NT2/D1 (cell line): ENCODE data around the gene ZNF682.
A peak's percentile ranks its signal among the peaks of the same experiment; 100 is the strongest.
"Not testable (repeated sequence)": the region's sequence is repeated elsewhere in the genome, so short reads cannot be mapped to it uniquely, and the experiment has no call there.

Experiments used
- DNase-seq: peaks from one replicate; pipeline ENCODE4 v3.0.0-alpha.2; 2011; ENCODE audit warnings: low read depth, low spot score
- H3K27me3 ChIP-seq: 2 replicates; pipeline ENCODE4 v1.6.0; 2011; ENCODE audit warnings: mild to moderate bottlenecking; ENCODE audit not compliant: insufficient read length, insufficient read depth
- H3K36me3 ChIP-seq: 2 replicates; pipeline ENCODE4 v1.6.1; 2011; ENCODE audit warnings: mild to moderate bottlenecking, low read length, mixed read lengths; ENCODE audit not compliant: insufficient read depth, insufficient read length
- H3K4me1 ChIP-seq: 2 replicates; pipeline ENCODE4 v1.5.1; 2011; ENCODE audit not compliant: insufficient read depth, insufficient read length
- H3K4me3 ChIP-seq: 2 replicates; pipeline ENCODE4 v1.5.1; 2011; ENCODE audit warnings: low read depth; ENCODE audit not compliant: insufficient read length
- H3K9ac ChIP-seq: 2 replicates; pipeline ENCODE4 v1.6.0; 2011; ENCODE audit warnings: low read depth; ENCODE audit not compliant: insufficient read length
- H3K9me3 ChIP-seq: 2 replicates; pipeline ENCODE4 v1.5.1; 2011; ENCODE audit warnings: mild to moderate bottlenecking, low read length; ENCODE audit not compliant: insufficient read depth
- SUZ12 ChIP-seq: IDR thresholded peaks from 2 replicates; pipeline ENCODE4 v1.6.1; 2011; ENCODE audit not compliant: insufficient read length, insufficient read depth; ENCODE audit errors: extremely low read depth
- YY1 ChIP-seq: IDR thresholded peaks from 2 replicates; pipeline ENCODE4 v1.6.1; 2011; ENCODE audit not compliant: insufficient read length, insufficient read depth
- ZNF274 ChIP-seq: IDR thresholded peaks from 2 replicates; pipeline ENCODE4 v1.6.1; 2011; ENCODE audit warnings: mild to moderate bottlenecking, low read depth, low read length

The ZNF682 gene

GRCh38 chr19:20072936-20073335 is 33.6 kb upstream of the ZNF682 start:
- TF ChIP-seq SUZ12 (no peak), YY1 (no peak), ZNF274 (no peak)
- no peaks in the 10 kb centered on the region for H3K4me1 ChIP-seq
- no peaks in the 10 kb centered on the region for H3K9me3 ChIP-seq

GRCh38 chr19:20070691-20071090 is 31.4 kb upstream of the ZNF682 start:
- Histone ChIP-seq H3K4me3 (no peak overlapping the region), H3K36me3 (no peaks in the 10 kb centered on the region), H3K9ac (no peak overlapping the region), H3K9me3 (peaks cover 18% of the 10 kb centered on the region), H3K27me3 (no peaks in the 10 kb centered on the region), H3K4me1 (peaks cover 4% of the 10 kb centered on the region)
- TF ChIP-seq SUZ12: no peak
- no peak for TF ChIP-seq ZNF274
- TF ChIP-seq YY1: no peak
- no peak for DNase-seq

More at GRCh38 chr19:20072936-20073335, 33.6 kb upstream of the ZNF682 start:
- no peak overlapping the region for H3K4me3 ChIP-seq
- H3K36me3 ChIP-seq: no peaks in the 10 kb centered on the region
- no peaks in the 10 kb centered on the region for H3K27me3 ChIP-seq
- DNase-seq: no peak
- no peak overlapping the region for H3K9ac ChIP-seq

- not testable (repeated sequence) for H3K27me3 ChIP-seq, DNase-seq, H3K4me3 ChIP-seq, H3K4me1 ChIP-seq, H3K36me3 ChIP-seq
- Histone ChIP-seq H3K9me3 (peaks cover 26% of the 10 kb centered on the region), H3K9ac (peak overlapping the region; percentile 47)
Observed at GRCh38 chr19:20068559-20068958, 29.3 kb upstream of the ZNF682 start.

GRCh38 chr19:20067943-20068342 is 28.6 kb upstream of the ZNF682 start:
- Histone ChIP-seq H3K4me3 (no peak overlapping the region), H3K9me3 (peaks cover 26% of the 10 kb centered on the region), H3K36me3 (no peaks in the 10 kb centered on the region), H3K9ac (peak overlapping the region; percentile 47), H3K27me3 (no peaks in the 10 kb centered on the region), H3K4me1 (peaks cover 4% of the 10 kb centered on the region)
- DNase-seq: peak; percentile 78
- TF ChIP-seq YY1 (no peak), ZNF274 (no peak), SUZ12 (no peak)

- Histone ChIP-seq H3K9me3 (peaks cover 26% of the 10 kb centered on the region), H3K9ac (no peak overlapping the region), H3K4me3 (no peak overlapping the region), H3K4me1 (peaks cover 4% of the 10 kb centered on the region), H3K36me3 (no peaks in the 10 kb centered on the region), H3K27me3 (no peaks in the 10 kb centered on the region)
- TF ChIP-seq YY1 (no peak), SUZ12 (no peak), ZNF274 (no peak)
- no peak for DNase-seq
Observed at GRCh38 chr19:20066861-20067260, 27.6 kb upstream of the ZNF682 start.

GRCh38 chr19:20060282-20060681 is 21.0 kb upstream of the ZNF682 start:
- Histone ChIP-seq H3K27me3 (no peaks in the 10 kb centered on the region), H3K9me3 (peaks cover 4% of the 10 kb centered on the region; the same call in 1 of the 2 replicates), H3K4me3 (no peak overlapping the region), H3K36me3 (no peaks in the 10 kb centered on the region), H3K9ac (no peak overlapping the region), H3K4me1 (no peaks in the 10 kb centered on the region)
- TF ChIP-seq YY1 (no peak), ZNF274 (no peak), SUZ12 (no peak)
- no peak for DNase-seq

GRCh38 chr19:20058738-20059137 is 19.4 kb upstream of the ZNF682 start:
- H3K4me1 ChIP-seq, H3K9ac ChIP-seq, H3K27me3 ChIP-seq, H3K9me3 ChIP-seq, H3K36me3 ChIP-seq, H3K4me3 ChIP-seq, DNase-seq: not testable (repeated sequence)
